HepG2 (cell line): ENCODE data around the gene FNDC3B. TPM values are rescaled to one million over a fixed set of nuclear protein-coding genes. Genes with fewer than 3 reads are reported as not detected.

Experiments
- CENPX ChIP-seq: sonication (generic); formaldehyde crosslinking; IDR thresholded peaks from 2 replicates; pipeline ENCODE4 v1.9.0; 2021; ENCODE audit warnings: mild to moderate bottlenecking, missing genetic modification reagents, moderate library complexity
- CREB1 ChIP-seq, 2 experiments: fragments of 450-650 bp in 1 of 2; IDR thresholded peaks; 2 replicates each; pipeline ENCODE4 v1.6.1; 2016 to 2017; ENCODE audit warnings: control low read depth in 1 of 2, mild to moderate bottlenecking in 1 of 2, missing compliant biosample characterization in 1 of 2, missing genetic modification characterization in 1 of 2
- FOXC1 ChIP-seq: sonication (generic); formaldehyde crosslinking; IDR thresholded peaks from 2 replicates; pipeline ENCODE4 v1.8.0; 2022; ENCODE audit warnings: mild to moderate bottlenecking, missing genetic modification reagents, borderline replicate concordance
- KAT2B ChIP-seq: fragments of 150-350 bp; IDR thresholded peaks from 2 replicates; pipeline ENCODE4 v1.6.1; 2014; ENCODE audit warnings: low read depth, low read length, borderline replicate concordance
- SIN3B ChIP-seq: fragments of 150-350 bp; IDR thresholded peaks from 2 replicates; pipeline ENCODE4 v1.6.1; 2014; ENCODE audit warnings: low read length
- TP53 ChIP-seq: sonication (generic); formaldehyde crosslinking; conservative IDR thresholded peaks from 2 replicates; pipeline ENCODE4 v1.4.0; 2020; ENCODE audit warnings: missing genetic modification reagents
- ZNF589 ChIP-seq: sonication (generic); formaldehyde crosslinking; conservative IDR thresholded peaks from 2 replicates; pipeline ENCODE4 v1.8.0; 2022; ENCODE audit warnings: mild to moderate bottlenecking, moderate library complexity, missing genetic modification reagents
- ZSCAN29 ChIP-seq: sonication (generic); formaldehyde crosslinking; conservative IDR thresholded peaks from 2 replicates; pipeline ENCODE4 v1.4.0; 2020; ENCODE audit warnings: mild to moderate bottlenecking, missing genetic modification reagents
- polyA plus RNA-seq, 8 experiments: library from polyadenylated mRNA; depleted of rRNA in 3 of 8; stranded (reverse) in 7 of 8; unstranded in 1 of 8; fragments of >200 nt; fragmentation: Illumina TruSeq in 4 of 8; extraction: Trizol in 4 of 8; gene quantifications; 2 replicates each; pipeline versions ENCODE4 v1.2.1 to v1.2.3, GENCODE V29; 2011 to 2016; ENCODE audit warnings: low read depth in 4 of 8, missing spikeins in 1 of 8, mixed read lengths in 1 of 8; ENCODE audit not compliant: insufficient read depth in 1 of 8
- total RNA-seq, 5 experiments: library from RNA; depleted of rRNA; stranded (reverse); fragments of >200 nt; fragmentation: Illumina TruSeq; extraction: Trizol; gene quantifications; 2 replicates each; pipeline ENCODE4 v1.2.3, GENCODE V29; 2016; ENCODE audit warnings: low read depth in 1 of 5
- TF ChIP-seq, protein P1 (sequence below): sonication (generic); formaldehyde crosslinking; IDR thresholded peaks from 2 replicates; pipeline ENCODE4 v1.4.0; 2020; ENCODE audit warnings: mild to moderate bottlenecking, missing genetic modification reagents
- TF ChIP-seq, protein P2 (sequence below): sonication (generic); formaldehyde crosslinking; IDR thresholded peaks from 2 replicates; pipeline ENCODE4 v1.4.0; 2020; ENCODE audit warnings: mild to moderate bottlenecking, missing genetic modification reagents
- TF ChIP-seq, protein P3 (sequence below): sonication (generic); formaldehyde crosslinking; IDR thresholded peaks from one replicate; pipeline ENCODE4 v1.5.1; 2020; ENCODE audit warnings: mild to moderate bottlenecking, missing genetic modification reagents; ENCODE audit errors: not compliant biosample characterization
- TF ChIP-seq, protein P4 (sequence below): sonication (generic); formaldehyde crosslinking; IDR thresholded peaks from 2 replicates; pipeline ENCODE4 v1.4.0; 2020; ENCODE audit warnings: mild to moderate bottlenecking, missing genetic modification reagents, borderline replicate concordance

Gene FNDC3B
- total and polyA plus RNA-seq, 2 of the 13 experiments (the other 11 are each of a cell fraction or from before 2014, with no cell fraction given) = 74.8 to 103 TPM

DNA sequence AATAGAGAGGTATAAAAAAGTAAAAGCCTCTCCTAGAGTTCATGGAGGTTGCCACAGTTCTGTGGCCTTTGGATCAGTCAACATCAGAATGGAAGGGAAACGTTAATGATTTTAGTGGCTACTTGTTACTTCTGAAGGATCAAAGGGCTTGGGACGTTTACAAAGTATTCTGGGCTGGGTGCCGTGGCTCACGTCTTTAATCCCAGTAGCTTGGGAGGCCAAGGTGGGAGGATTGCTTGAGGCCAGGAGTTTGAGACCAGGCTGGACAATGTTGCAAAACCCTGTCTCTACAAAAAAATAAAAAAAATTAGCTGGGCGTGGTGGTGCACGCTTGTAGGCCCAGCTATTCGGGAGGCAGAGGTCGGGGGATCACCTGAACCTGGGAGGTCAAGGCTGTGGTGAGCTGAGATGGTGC, 44.6 kb downstream of the FNDC3B start (continued):
- TF ChIP-seq, protein P1, sequence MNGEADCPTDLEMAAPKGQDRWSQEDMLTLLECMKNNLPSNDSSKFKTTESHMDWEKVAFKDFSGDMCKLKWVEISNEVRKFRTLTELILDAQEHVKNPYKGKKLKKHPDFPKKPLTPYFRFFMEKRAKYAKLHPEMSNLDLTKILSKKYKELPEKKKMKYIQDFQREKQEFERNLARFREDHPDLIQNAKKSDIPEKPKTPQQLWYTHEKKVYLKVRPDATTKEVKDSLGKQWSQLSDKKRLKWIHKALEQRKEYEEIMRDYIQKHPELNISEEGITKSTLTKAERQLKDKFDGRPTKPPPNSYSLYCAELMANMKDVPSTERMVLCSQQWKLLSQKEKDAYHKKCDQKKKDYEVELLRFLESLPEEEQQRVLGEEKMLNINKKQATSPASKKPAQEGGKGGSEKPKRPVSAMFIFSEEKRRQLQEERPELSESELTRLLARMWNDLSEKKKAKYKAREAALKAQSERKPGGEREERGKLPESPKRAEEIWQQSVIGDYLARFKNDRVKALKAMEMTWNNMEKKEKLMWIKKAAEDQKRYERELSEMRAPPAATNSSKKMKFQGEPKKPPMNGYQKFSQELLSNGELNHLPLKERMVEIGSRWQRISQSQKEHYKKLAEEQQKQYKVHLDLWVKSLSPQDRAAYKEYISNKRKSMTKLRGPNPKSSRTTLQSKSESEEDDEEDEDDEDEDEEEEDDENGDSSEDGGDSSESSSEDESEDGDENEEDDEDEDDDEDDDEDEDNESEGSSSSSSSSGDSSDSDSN = no peak
- TF ChIP-seq, protein P2, sequence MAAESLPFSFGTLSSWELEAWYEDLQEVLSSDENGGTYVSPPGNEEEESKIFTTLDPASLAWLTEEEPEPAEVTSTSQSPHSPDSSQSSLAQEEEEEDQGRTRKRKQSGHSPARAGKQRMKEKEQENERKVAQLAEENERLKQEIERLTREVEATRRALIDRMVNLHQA (CRISPR knock-in tag) = no peak
- TF ChIP-seq CREB1 (IDR thresholded peaks at IDR 0.05) (no peak), CREB1 (CRISPR knock-in tag; IDR thresholded peaks at IDR 0.05) (no peak), ZSCAN29 (CRISPR knock-in tag) (no peak), CENPX (CRISPR knock-in tag) (no peak), KAT2B (no peak), TP53 (no peak), FOXC1 (CRISPR knock-in tag) (no peak), ZNF589 (CRISPR knock-in tag) (no peak), SIN3B (no peak)
- TF ChIP-seq, protein P3, sequence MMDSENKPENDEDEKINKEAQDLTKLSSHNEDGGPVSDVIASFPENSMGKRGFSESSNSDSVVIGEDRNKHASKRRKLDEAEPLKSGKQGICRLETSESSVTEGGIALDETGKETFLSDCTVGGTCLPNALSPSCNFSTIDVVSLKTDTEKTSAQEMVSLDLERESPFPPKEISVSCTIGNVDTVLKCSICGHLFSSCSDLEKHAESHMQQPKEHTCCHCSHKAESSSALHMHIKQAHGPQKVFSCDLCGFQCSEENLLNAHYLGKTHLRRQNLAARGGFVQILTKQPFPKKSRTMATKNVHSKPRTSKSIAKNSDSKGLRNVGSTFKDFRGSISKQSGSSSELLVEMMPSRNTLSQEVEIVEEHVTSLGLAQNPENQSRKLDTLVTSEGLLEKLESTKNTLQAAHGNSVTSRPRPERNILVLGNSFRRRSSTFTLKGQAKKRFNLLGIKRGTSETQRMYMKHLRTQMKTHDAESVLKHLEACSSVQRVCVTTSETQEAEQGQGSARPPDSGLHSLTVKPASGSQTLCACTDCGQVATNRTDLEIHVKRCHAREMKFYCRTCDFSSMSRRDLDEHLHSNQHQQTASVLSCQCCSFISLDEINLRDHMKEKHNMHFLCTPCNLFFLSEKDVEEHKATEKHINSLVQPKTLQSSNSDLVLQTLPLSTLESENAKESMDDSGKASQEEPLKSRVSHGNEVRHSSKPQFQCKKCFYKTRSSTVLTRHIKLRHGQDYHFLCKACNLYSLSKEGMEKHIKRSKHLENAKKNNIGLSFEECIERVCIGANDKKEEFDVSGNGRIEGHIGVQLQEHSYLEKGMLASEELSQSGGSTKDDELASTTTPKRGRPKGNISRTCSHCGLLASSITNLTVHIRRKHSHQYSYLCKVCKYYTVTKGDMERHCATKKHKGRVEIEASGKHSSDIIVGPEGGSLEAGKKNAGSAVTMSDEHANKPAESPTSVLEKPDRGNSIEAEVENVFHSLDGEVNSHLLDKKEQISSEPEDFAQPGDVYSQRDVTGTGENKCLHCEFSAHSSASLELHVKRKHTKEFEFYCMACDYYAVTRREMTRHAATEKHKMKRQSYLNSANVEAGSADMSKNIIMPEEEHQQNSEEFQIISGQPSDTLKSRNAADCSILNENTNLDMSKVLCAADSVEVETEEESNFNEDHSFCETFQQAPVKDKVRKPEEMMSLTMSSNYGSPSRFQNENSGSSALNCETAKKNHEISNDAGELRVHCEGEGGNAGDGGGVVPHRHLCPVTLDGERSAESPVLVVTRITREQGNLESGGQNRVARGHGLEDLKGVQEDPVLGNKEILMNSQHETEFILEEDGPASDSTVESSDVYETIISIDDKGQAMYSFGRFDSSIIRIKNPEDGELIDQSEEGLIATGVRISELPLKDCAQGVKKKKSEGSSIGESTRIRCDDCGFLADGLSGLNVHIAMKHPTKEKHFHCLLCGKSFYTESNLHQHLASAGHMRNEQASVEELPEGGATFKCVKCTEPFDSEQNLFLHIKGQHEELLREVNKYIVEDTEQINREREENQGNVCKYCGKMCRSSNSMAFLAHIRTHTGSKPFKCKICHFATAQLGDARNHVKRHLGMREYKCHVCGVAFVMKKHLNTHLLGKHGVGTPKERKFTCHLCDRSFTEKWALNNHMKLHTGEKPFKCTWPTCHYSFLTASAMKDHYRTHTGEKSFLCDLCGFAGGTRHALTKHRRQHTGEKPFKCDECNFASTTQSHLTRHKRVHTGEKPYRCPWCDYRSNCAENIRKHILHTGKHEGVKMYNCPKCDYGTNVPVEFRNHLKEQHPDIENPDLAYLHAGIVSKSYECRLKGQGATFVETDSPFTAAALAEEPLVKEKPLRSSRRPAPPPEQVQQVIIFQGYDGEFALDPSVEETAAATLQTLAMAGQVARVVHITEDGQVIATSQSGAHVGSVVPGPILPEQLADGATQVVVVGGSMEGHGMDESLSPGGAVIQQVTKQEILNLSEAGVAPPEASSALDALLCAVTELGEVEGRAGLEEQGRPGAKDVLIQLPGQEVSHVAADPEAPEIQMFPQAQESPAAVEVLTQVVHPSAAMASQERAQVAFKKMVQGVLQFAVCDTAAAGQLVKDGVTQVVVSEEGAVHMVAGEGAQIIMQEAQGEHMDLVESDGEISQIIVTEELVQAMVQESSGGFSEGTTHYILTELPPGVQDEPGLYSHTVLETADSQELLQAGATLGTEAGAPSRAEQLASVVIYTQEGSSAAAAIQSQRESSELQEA (CRISPR knock-in tag) = no peak
- TF ChIP-seq, protein P4, sequence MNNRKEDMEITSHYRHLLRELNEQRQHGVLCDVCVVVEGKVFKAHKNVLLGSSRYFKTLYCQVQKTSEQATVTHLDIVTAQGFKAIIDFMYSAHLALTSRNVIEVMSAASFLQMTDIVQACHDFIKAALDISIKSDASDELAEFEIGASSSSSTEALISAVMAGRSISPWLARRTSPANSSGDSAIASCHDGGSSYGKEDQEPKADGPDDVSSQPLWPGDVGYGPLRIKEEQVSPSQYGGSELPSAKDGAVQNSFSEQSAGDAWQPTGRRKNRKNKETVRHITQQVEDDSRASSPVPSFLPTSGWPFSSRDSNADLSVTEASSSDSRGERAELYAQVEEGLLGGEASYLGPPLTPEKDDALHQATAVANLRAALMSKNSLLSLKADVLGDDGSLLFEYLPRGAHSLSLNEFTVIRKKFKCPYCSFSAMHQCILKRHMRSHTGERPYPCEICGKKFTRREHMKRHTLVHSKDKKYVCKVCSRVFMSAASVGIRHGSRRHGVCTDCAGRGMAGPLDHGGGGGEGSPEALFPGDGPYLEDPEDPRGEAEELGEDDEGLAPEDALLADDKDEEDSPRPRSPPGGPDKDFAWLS (CRISPR knock-in tag) = no peak
